Astrocyte (in vitro differentiated cells and primary cell): ENCODE measurements around the gene SMIM23. TPM values are rescaled to one million over a fixed set of nuclear protein-coding genes. Genes with fewer than 3 reads are reported as not detected.
A peak's percentile ranks its signal among the peaks of the same experiment; 100 is the strongest.

ENCODE experiments used
- DNase-seq: peaks from one replicate; pipeline ENCODE4 v3.0.0-alpha.2; 2010; ENCODE audit warnings: low read depth
- FAIRE-seq: peaks from 2 replicates; lab custom pipeline; 2011; peaks lifted over from hg19 to GRCh38; lab: Jason Lieb, UNC
- H2AFZ ChIP-seq: 2 replicates; pipeline ENCODE4 v1.6.0; 2012; ENCODE audit warnings: low read depth, low read length, inconsistent platforms
- H3K27ac ChIP-seq: 2 replicates; pipeline ENCODE4 v1.5.1; 2011; ENCODE audit warnings: low read depth, low read length, inconsistent platforms
- H3K27me3 ChIP-seq: 2 replicates; pipeline ENCODE4 v1.6.0; 2011; ENCODE audit warnings: low read length, inconsistent platforms; ENCODE audit not compliant: insufficient read depth
- H3K36me3 ChIP-seq: 2 replicates; pipeline ENCODE4 v1.5.1; 2011; ENCODE audit warnings: low read length, inconsistent platforms; ENCODE audit not compliant: insufficient read depth
- H3K4me1 ChIP-seq: 2 replicates; pipeline ENCODE4 v1.5.1; 2011; ENCODE audit warnings: low read length, inconsistent platforms; ENCODE audit not compliant: insufficient read depth
- H3K4me2 ChIP-seq: 2 replicates; pipeline ENCODE4 v1.6.0; 2012; ENCODE audit warnings: low read length, inconsistent platforms
- H3K4me3 ChIP-seq: 2 replicates; pipeline ENCODE4 v1.5.1; 2011; ENCODE audit warnings: low read depth, mild to moderate bottlenecking, low read length, inconsistent platforms; ENCODE audit not compliant: insufficient read depth
- H3K79me2 ChIP-seq: 2 replicates; pipeline ENCODE4 v1.6.0; 2012; ENCODE audit warnings: mild to moderate bottlenecking, low read length, inconsistent platforms; ENCODE audit not compliant: insufficient read depth
- H3K9ac ChIP-seq: 2 replicates; pipeline ENCODE4 v1.6.0; 2012; ENCODE audit warnings: mild to moderate bottlenecking, low read length, inconsistent platforms
- H3K9me3 ChIP-seq: 2 replicates; pipeline ENCODE4 v1.5.1; 2012; ENCODE audit warnings: low read depth, mild to moderate bottlenecking, low read length, inconsistent platforms; ENCODE audit not compliant: insufficient read depth
- H4K20me1 ChIP-seq: 2 replicates; pipeline ENCODE4 v1.6.0; 2012; ENCODE audit warnings: low read length, inconsistent platforms; ENCODE audit not compliant: insufficient read depth
- H3K27ac Mint-ChIP-seq: one replicate; pipeline ENCODE4 v1.8.0; 2021; ENCODE audit warnings: mild to moderate bottlenecking, mixed read lengths; ENCODE audit not compliant: unreplicated experiment
- H3K27me3 Mint-ChIP-seq: one replicate; pipeline ENCODE4 v1.8.0; 2021; ENCODE audit warnings: low read depth, mixed read lengths; ENCODE audit not compliant: unreplicated experiment
- H3K36me3 Mint-ChIP-seq: one replicate; pipeline ENCODE4 v1.8.0; 2021; ENCODE audit warnings: low read depth, mixed read lengths; ENCODE audit not compliant: unreplicated experiment
- H3K4me1 Mint-ChIP-seq: one replicate; pipeline ENCODE4 v1.8.0; 2021; ENCODE audit warnings: low read depth, mixed read lengths; ENCODE audit not compliant: unreplicated experiment
- H3K4me3 Mint-ChIP-seq: one replicate; pipeline ENCODE4 v1.8.0; 2021; ENCODE audit warnings: mild to moderate bottlenecking, moderate library complexity, mixed read lengths; ENCODE audit not compliant: unreplicated experiment
- H3K9me3 Mint-ChIP-seq: one replicate; pipeline ENCODE4 v1.8.0; 2021; ENCODE audit warnings: mild to moderate bottlenecking, mixed read lengths; ENCODE audit not compliant: unreplicated experiment
- EZH2 ChIP-seq: IDR thresholded peaks from 2 replicates; pipeline ENCODE4 v1.6.1; 2012; ENCODE audit warnings: mild to moderate bottlenecking, low read length, inconsistent platforms; ENCODE audit not compliant: insufficient read depth
- total RNA-seq: library from RNA; stranded (reverse); gene quantifications from 2 replicates; pipeline ENCODE4 v1.2.1, GENCODE V29; 2021
- TF ChIP-seq, protein P1 (sequence below): IDR thresholded peaks from 2 replicates; pipeline ENCODE4 v1.5.1; 2011; ENCODE audit warnings: low read depth, mild to moderate bottlenecking, inconsistent platforms, low read length, moderate library complexity; ENCODE audit not compliant: insufficient read depth

SMIM23 gene
- total RNA-seq, 1 donor from 2014 or later = not detected

DNA sequence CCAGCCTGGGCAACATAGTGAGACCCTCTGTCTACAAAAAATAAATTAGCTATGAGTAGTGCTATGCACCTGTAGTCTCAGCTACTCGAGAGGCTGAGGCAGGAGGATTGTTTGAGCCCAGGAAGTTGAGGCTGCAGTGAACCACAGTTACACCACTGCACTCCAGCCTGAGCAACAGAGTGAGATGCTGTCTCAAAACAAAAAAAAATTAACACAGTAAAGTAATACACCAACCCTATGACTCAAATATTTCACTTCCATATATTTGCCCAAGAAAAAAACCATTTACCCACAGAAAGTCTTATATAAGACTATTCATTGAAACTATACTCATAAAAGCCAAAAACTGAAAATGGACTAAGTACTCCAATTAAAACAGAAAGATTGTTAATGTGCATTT is 16.2 kb downstream of the SMIM23 start:
- no peaks in the 10 kb centered on the region for H3K9me3 Mint-ChIP-seq
- no peak overlapping the region for H3K9ac ChIP-seq
- H3K27me3 Mint-ChIP-seq = peaks cover 35% of the 10 kb centered on the region
- TF ChIP-seq, protein P1, sequence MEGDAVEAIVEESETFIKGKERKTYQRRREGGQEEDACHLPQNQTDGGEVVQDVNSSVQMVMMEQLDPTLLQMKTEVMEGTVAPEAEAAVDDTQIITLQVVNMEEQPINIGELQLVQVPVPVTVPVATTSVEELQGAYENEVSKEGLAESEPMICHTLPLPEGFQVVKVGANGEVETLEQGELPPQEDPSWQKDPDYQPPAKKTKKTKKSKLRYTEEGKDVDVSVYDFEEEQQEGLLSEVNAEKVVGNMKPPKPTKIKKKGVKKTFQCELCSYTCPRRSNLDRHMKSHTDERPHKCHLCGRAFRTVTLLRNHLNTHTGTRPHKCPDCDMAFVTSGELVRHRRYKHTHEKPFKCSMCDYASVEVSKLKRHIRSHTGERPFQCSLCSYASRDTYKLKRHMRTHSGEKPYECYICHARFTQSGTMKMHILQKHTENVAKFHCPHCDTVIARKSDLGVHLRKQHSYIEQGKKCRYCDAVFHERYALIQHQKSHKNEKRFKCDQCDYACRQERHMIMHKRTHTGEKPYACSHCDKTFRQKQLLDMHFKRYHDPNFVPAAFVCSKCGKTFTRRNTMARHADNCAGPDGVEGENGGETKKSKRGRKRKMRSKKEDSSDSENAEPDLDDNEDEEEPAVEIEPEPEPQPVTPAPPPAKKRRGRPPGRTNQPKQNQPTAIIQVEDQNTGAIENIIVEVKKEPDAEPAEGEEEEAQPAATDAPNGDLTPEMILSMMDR = no peak
- H3K9me3 ChIP-seq = no peaks in the 10 kb centered on the region
- H3K27me3 ChIP-seq = peaks cover 14% of the 10 kb centered on the region
- no peak overlapping the region for H3K27ac ChIP-seq
- H4K20me1 ChIP-seq = no peaks in the 10 kb centered on the region
- no peak overlapping the region for H3K4me3 ChIP-seq
- H3K36me3 Mint-ChIP-seq = no peaks in the 10 kb centered on the region
- no peak overlapping the region for H3K27ac Mint-ChIP-seq
- no peak overlapping the region for H3K4me2 ChIP-seq
- H2AFZ ChIP-seq = no peak overlapping the region
- H3K4me1 ChIP-seq = no peaks in the 10 kb centered on the region
- no peaks in the 10 kb centered on the region for H3K4me1 Mint-ChIP-seq
- no peak overlapping the region for H3K4me3 Mint-ChIP-seq
- no peaks in the 10 kb centered on the region for H3K36me3 ChIP-seq
- no peaks in the 10 kb centered on the region for H3K79me2 ChIP-seq
- FAIRE-seq (no peak), DNase-seq (no peak)

DNA sequence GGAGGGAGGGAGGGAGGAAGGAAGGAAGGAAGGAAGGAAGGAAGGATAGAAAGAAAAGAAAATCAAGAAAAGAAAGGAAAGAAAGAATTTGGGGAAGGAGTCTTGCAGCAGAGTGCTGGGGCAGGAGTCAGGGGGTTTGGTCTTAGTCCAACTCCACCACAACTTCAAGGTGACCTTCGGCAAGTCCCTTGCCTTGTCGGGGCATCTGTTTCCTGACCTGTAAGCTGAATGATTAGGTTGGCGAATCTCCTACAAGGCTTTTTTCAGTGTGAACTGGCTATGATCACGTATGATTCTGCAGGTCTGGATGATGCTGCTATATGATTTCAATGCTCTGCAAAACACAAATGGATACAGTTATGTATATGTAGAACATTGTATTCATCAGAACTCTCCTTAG is 20.1 kb downstream of the SMIM23 start:
- Histone ChIP-seq H3K27ac (no peak overlapping the region), H4K20me1 (no peaks in the 10 kb centered on the region), H2AFZ (no peak overlapping the region), H3K4me2 (no peak overlapping the region), H3K36me3 (no peaks in the 10 kb centered on the region), H3K4me1 (no peaks in the 10 kb centered on the region), H3K9ac (no peak overlapping the region), H3K9me3 (no peaks in the 10 kb centered on the region), H3K4me3 (no peak overlapping the region), H3K27me3 (peaks cover 17% of the 10 kb centered on the region), H3K79me2 (no peaks in the 10 kb centered on the region)
- Mint-ChIP-seq H3K4me3 (no peak overlapping the region), H3K27me3 (peaks cover 30% of the 10 kb centered on the region), H3K36me3 (peaks cover 2% of the 10 kb centered on the region), H3K9me3 (peaks cover 3% of the 10 kb centered on the region), H3K27ac (no peak overlapping the region), H3K4me1 (peaks cover 6% of the 10 kb centered on the region)
- no peak for DNase-seq
- no peak for FAIRE-seq
- no peak for TF ChIP-seq EZH2
- TF ChIP-seq, protein P1 = no peak

DNA sequence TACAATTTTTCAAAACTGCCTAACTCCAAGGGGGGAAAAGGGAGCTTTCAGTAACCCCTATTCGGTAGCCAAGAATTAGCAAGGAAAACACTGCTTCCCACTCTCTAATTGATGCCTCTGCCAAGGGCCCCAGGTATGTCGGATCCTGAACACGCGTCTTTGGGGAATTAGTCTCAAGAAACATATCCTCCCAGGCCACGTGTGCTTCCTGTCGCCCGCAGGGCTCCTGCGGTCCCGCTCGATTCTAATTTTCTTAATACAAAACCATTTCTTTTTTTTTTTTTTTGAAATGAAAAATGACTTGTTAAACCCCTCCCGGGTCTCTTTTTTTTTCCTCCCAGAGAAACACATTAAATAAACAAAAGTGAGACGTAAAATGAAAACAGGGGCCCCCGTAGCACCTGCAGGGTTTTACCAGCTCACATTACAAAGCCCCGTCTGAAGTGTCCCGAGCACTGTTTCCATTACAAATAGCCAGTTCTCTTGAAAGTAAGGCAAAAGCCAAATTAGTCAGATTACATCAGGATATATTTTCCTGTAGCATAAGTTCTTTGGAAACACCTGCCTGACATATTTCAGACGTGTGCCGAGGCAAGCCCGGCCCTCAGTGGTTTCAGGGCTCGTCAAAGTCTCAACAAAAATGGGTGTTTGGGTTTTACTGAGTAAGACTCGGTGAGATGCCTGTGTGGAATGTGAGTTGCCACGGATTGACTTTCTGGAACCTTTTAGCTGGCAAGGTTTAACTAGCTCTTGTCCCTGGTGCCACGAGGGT is 21.5 kb downstream of the SMIM23 start:
- H2AFZ ChIP-seq = no peak overlapping the region
- Mint-ChIP-seq H3K9me3 (peaks cover 13% of the 10 kb centered on the region), H3K27me3 (peaks cover 34% of the 10 kb centered on the region), H3K27ac (no peak overlapping the region), H3K36me3 (peaks cover 3% of the 10 kb centered on the region), H3K4me3 (no peak overlapping the region), H3K4me1 (peaks cover 6% of the 10 kb centered on the region)
- H3K27me3 ChIP-seq = peaks cover 17% of the 10 kb centered on the region
- H3K36me3 ChIP-seq = no peaks in the 10 kb centered on the region
- DNase-seq (peak; percentile 73), FAIRE-seq (no peak)
- no peak overlapping the region for H3K4me3 ChIP-seq
- H3K79me2 ChIP-seq = no peaks in the 10 kb centered on the region
- peaks cover 2% of the 10 kb centered on the region for H3K9me3 ChIP-seq
- H3K4me2 ChIP-seq = no peak overlapping the region
- no peak overlapping the region for H3K9ac ChIP-seq
- H3K4me1 ChIP-seq = no peaks in the 10 kb centered on the region
- H4K20me1 ChIP-seq = no peaks in the 10 kb centered on the region
- H3K27ac ChIP-seq = no peak overlapping the region
- TF ChIP-seq EZH2 = no peak
- TF ChIP-seq, protein P1 = no peak
